ENCODE results near the gene RNF114.
A peak's percentile ranks its signal among the peaks of the same experiment; 100 is the strongest.

DNA sequence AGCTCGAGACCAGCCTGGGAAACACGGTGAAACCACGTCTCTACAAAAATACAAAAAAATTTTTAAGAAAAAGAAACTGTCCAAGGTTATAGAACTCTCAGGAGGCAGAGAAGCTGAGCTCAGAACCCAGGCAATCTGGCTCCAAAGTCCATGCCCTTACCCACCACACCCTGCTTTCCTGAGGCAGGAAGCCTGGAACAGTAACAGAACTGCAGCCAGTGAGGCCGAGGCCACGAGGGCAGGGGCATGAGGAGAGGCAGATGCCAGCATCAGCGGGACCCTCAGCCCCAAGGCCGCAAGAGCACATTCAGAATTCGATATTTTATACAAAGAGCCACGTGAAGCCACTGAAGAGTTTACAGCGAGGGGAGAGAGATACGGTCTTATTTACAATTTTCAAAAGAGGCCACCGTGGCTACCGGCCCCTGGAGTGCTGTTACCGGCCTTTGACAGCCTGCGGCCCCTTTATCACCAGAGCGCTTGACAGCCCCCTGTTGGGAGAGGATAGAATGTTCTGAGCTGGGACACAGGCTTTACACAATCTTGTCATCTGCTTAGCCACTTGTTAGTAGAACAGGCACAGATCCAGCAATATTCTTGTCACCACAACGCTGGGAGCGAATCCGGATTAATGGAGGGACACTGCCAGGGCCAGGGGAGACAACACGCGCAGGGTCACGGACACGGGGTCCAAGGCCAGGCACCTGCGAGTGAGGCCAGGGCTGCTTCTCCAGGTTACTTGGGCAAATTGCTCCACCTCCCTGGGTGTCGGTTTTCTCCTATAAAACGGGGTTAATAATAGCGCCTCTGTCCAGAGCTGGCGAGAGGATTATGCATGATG, 26.5 kb upstream of the RNF114 start:
- TF ChIP-seq POLR2A (IDR thresholded peaks at IDR 0.05) = no peak
- TF ChIP-seq, protein P1, sequence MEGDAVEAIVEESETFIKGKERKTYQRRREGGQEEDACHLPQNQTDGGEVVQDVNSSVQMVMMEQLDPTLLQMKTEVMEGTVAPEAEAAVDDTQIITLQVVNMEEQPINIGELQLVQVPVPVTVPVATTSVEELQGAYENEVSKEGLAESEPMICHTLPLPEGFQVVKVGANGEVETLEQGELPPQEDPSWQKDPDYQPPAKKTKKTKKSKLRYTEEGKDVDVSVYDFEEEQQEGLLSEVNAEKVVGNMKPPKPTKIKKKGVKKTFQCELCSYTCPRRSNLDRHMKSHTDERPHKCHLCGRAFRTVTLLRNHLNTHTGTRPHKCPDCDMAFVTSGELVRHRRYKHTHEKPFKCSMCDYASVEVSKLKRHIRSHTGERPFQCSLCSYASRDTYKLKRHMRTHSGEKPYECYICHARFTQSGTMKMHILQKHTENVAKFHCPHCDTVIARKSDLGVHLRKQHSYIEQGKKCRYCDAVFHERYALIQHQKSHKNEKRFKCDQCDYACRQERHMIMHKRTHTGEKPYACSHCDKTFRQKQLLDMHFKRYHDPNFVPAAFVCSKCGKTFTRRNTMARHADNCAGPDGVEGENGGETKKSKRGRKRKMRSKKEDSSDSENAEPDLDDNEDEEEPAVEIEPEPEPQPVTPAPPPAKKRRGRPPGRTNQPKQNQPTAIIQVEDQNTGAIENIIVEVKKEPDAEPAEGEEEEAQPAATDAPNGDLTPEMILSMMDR (IDR thresholded peaks at IDR 0.05) = peak in 1 of 6 experiments; percentile 5

Data from thyroid gland (tissue), 4 donors.